Lung (tissue), 12 donors: ENCODE results near the gene LEKR1. TPM values are rescaled to one million over a fixed set of nuclear protein-coding genes. Genes with fewer than 3 reads are reported as not detected.

Experiments
- ATAC-seq: fragments of 200-7000 bp; cut with Tn5 transposase; one replicate; pipeline ENCODE4 v1.9.1; 2020; ENCODE audit warnings: moderate number of reproducible peaks; ENCODE audit not compliant: insufficient read depth, low FRiP score
- DNase-seq, 3 donors: peaks; one replicate each; pipeline ENCODE4 v3.0.0-alpha.2; 2013 to 2017
- H3K27ac ChIP-seq, 2 donors: one replicate each; pipeline ENCODE4 v1.5.1; 2013; ENCODE audit warnings: mild to moderate bottlenecking in 2 of 2, moderate library complexity in 2 of 2, control low read depth in 1 of 2, inconsistent platforms in 1 of 2, low read depth in 1 of 2, low read length in 1 of 2
- H3K27me3 ChIP-seq, 3 donors: one replicate each; pipeline ENCODE4 v1.5.1; 2013; ENCODE audit warnings: low read length in 2 of 3; ENCODE audit not compliant: control insufficient read depth in 3 of 3, insufficient read depth in 3 of 3
- H3K36me3 ChIP-seq, 4 donors: one replicate each; pipeline ENCODE4 v1.5.1; 2013; ENCODE audit warnings: low read length in 4 of 4, mild to moderate bottlenecking in 1 of 4, moderate library complexity in 1 of 4; ENCODE audit not compliant: control insufficient read depth in 4 of 4, insufficient read depth in 4 of 4
- H3K4me1 ChIP-seq, 5 donors: one replicate each; pipeline ENCODE4 v1.5.1; 2013; ENCODE audit warnings: low read length in 5 of 5, mild to moderate bottlenecking in 2 of 5, moderate library complexity in 1 of 5; ENCODE audit not compliant: control insufficient read depth in 5 of 5, insufficient read depth in 5 of 5
- H3K4me3 ChIP-seq: one replicate; pipeline ENCODE4 v1.5.1; 2013; ENCODE audit warnings: mild to moderate bottlenecking, control low read depth, moderate library complexity
- H3K9ac ChIP-seq, 2 donors: one replicate each; pipeline ENCODE4 v1.5.1; 2013; ENCODE audit warnings: low read length in 2 of 2, control low read depth in 1 of 2; ENCODE audit not compliant: insufficient read depth in 1 of 2
- H3K9me3 ChIP-seq, 4 donors: one replicate each; pipeline ENCODE4 v1.5.1; 2013; ENCODE audit warnings: low read length in 3 of 4, mild to moderate bottlenecking in 1 of 4, moderate library complexity in 1 of 4; ENCODE audit not compliant: control insufficient read depth in 4 of 4, insufficient read depth in 3 of 4
- CTCF ChIP-seq: IDR thresholded peaks from 2 replicates; pipeline ENCODE4 v1.5.1; 2012; ENCODE audit warnings: mild to moderate bottlenecking; ENCODE audit errors: control extremely low read depth, extremely low read depth
- WGBS, 2 donors: extraction: QIAGEN DNeasy Blood & Tissue Kit; methylation state at CpG; one replicate each; pipeline ENCODE4 v1.1.7; 2013; 5-methylcytosine and 5-hydroxymethylcytosine counted together
- polyA plus RNA-seq, 2 donors: library from polyadenylated mRNA; stranded (reverse); fragments of 200-250 nt; gene quantifications; one replicate each; pipeline ENCODE4 v1.2.1, GENCODE V29; 2013
- total RNA-seq, 2 donors: library from RNA; depleted of rRNA in 1 of 2; stranded (reverse); fragments of >200 nt in 1 of 2; gene quantifications; one replicate each; pipeline ENCODE4 v1.2.1, GENCODE V29; 2014 to 2021
- donor health status: control.
- donor health status: control.
- donor health status: Bipolar disorder and iron deficiency.
- donor health status: healthy.
- donor health status: DM: yes; HTN: yes; CAD: no.

Gene LEKR1
- total and polyA plus RNA-seq, 4 donors, result 0.71 to 5.4 (median 3.2) TPM

GRCh38 chr3:156782319-156782718 is 43.8 kb upstream of the LEKR1 start:
- no peaks in the 10 kb centered on the region for H3K9me3 ChIP-seq
- H3K27ac ChIP-seq, result no peak overlapping the region
- no peak for TF ChIP-seq CTCF
- ATAC-seq (no peak), DNase-seq (no peak)
- H3K4me1 ChIP-seq, result no peaks in the 10 kb centered on the region
- no peaks in the 10 kb centered on the region for H3K36me3 ChIP-seq
- no peaks in the 10 kb centered on the region for H3K27me3 ChIP-seq
- WGBS, 2 donors, result 83% methylated on average over 5 of the region's 5 CpGs
- H3K9ac ChIP-seq, result no peak overlapping the region
- no peak overlapping the region for H3K4me3 ChIP-seq

GRCh38 chr3:156782921-156783320 is 43.2 kb upstream of the LEKR1 start:
- ATAC-seq (no peak), DNase-seq (no peak)
- Histone ChIP-seq H3K9ac (no peak overlapping the region), H3K36me3 (no peaks in the 10 kb centered on the region), H3K9me3 (no peaks in the 10 kb centered on the region), H3K27me3 (no peaks in the 10 kb centered on the region), H3K4me3 (no peak overlapping the region), H3K27ac (no peak overlapping the region), H3K4me1 (no peaks in the 10 kb centered on the region)
- no peak for TF ChIP-seq CTCF

GRCh38 chr3:156787001-156787400 is 39.2 kb upstream of the LEKR1 start:
- H3K4me3 ChIP-seq, result no peak overlapping the region
- no peak overlapping the region for H3K27ac ChIP-seq
- TF ChIP-seq CTCF, result no peak
- H3K27me3 ChIP-seq, result no peaks in the 10 kb centered on the region
- H3K4me1 ChIP-seq, result no peaks in the 10 kb centered on the region
- no peaks in the 10 kb centered on the region for H3K36me3 ChIP-seq
- H3K9ac ChIP-seq, result no peak overlapping the region
- DNase-seq (no peak), ATAC-seq (no peak)
- no peaks in the 10 kb centered on the region for H3K9me3 ChIP-seq

GRCh38 chr3:156787926-156788663 is 38.1 kb upstream of the LEKR1 start:
- 91 to 94% methylated on average over 1 of the region's 1 CpG for WGBS, 2 donors
- Histone ChIP-seq H3K27ac (peak overlapping the region in 1 of 2 donors; percentile 33), H3K9me3 (no peaks in the 10 kb centered on the region), H3K27me3 (no peaks in the 10 kb centered on the region), H3K4me3 (no peak overlapping the region), H3K9ac (no peak overlapping the region), H3K36me3 (no peaks in the 10 kb centered on the region), H3K4me1 (peaks cover 0 to 2% (median 0%) of the 10 kb centered on the region in 5 donors)
- ATAC-seq (peak; percentile 53), DNase-seq (no peak)
- TF ChIP-seq CTCF, result no peak
